Activated naive CD8-positive, alpha-beta T cell treated with anti-CD3 and anti-CD28 coated beads for 36 hours (primary cell): Measurements from ENCODE around the gene SLC37A3. TPM values are rescaled to one million over a fixed set of nuclear protein-coding genes. Genes with fewer than 3 reads are reported as not detected.
A peak's percentile ranks its signal among the peaks of the same experiment; 100 is the strongest.
"Not testable (repeated sequence)": the region's sequence is repeated elsewhere in the genome, so short reads cannot be mapped to it uniquely, and the experiment has no call there.

Experiments used
- DNase-seq: peaks from one replicate; pipeline ENCODE4 v3.0.0; 2021
- H3K27ac Mint-ChIP-seq: one replicate; pipeline ENCODE4 v1.8.0; 2022; ENCODE audit warnings: mild to moderate bottlenecking, moderate library complexity, mixed read lengths
- H3K27me3 Mint-ChIP-seq: one replicate; pipeline ENCODE4 v1.8.0; 2022; ENCODE audit warnings: mild to moderate bottlenecking, mixed read lengths
- H3K36me3 Mint-ChIP-seq: one replicate; pipeline ENCODE4 v1.8.0; 2021; ENCODE audit warnings: mild to moderate bottlenecking, mixed read lengths
- H3K4me1 Mint-ChIP-seq: one replicate; pipeline ENCODE4 v1.8.0; 2021; ENCODE audit warnings: mixed read lengths
- H3K4me3 Mint-ChIP-seq: one replicate; pipeline ENCODE4 v1.8.0; 2022; ENCODE audit warnings: mild to moderate bottlenecking, moderate library complexity, mixed read lengths
- H3K9me3 Mint-ChIP-seq: one replicate; pipeline ENCODE4 v1.8.0; 2022; ENCODE audit warnings: mixed read lengths
- total RNA-seq, 2 experiments: library from RNA; stranded (reverse); gene quantifications; one replicate each; pipeline ENCODE4 v1.2.3, GENCODE V29; 2021

Gene SLC37A3
- total RNA-seq, 2 experiments from 2014 or later: 26.2 to 27.2 TPM

- Mint-ChIP-seq H3K9me3 (peaks cover 2% of the 10 kb centered on the region), H3K4me3 (no peak overlapping the region), H3K27me3 (no peaks in the 10 kb centered on the region), H3K4me1 (peaks cover 24% of the 10 kb centered on the region), H3K27ac (no peak overlapping the region), H3K36me3 (peaks cover 5% of the 10 kb centered on the region)
- DNase-seq: no peak
Measured at GRCh38 chr7:140317597-140317996, 80.7 kb downstream of the SLC37A3 start.

- H3K36me3 Mint-ChIP-seq: peaks cover 12% of the 10 kb centered on the region
- peaks cover 10% of the 10 kb centered on the region for H3K9me3 Mint-ChIP-seq
- no peaks in the 10 kb centered on the region for H3K27me3 Mint-ChIP-seq
- no peak overlapping the region for H3K4me3 Mint-ChIP-seq
- H3K27ac Mint-ChIP-seq: peak overlapping the region; percentile 47
- peaks cover 24% of the 10 kb centered on the region for H3K4me1 Mint-ChIP-seq
- DNase-seq: peak; percentile 19
Measured at GRCh38 chr7:140316165-140316661, 82.1 kb downstream of the SLC37A3 start.

GRCh38 chr7:140315498-140316164 lies 82.7 kb downstream of the SLC37A3 start:
- H3K27me3 Mint-ChIP-seq: no peaks in the 10 kb centered on the region

GRCh38 chr7:140314573-140315480 lies 83.5 kb downstream of the SLC37A3 start:
- Mint-ChIP-seq H3K36me3 (peaks cover 12% of the 10 kb centered on the region), H3K4me1 (peaks cover 22% of the 10 kb centered on the region), H3K9me3 (peaks cover 10% of the 10 kb centered on the region), H3K27me3 (no peaks in the 10 kb centered on the region), H3K27ac (no peak overlapping the region), H3K4me3 (no peak overlapping the region)
- no peak for DNase-seq

More at GRCh38 chr7:140315498-140316164, 82.7 kb downstream of the SLC37A3 start:
- no peak for DNase-seq
- Mint-ChIP-seq H3K9me3 (peaks cover 10% of the 10 kb centered on the region), H3K27ac (no peak overlapping the region), H3K4me1 (peaks cover 24% of the 10 kb centered on the region), H3K4me3 (no peak overlapping the region), H3K36me3 (peaks cover 12% of the 10 kb centered on the region)

GRCh38 chr7:140312141-140312846 lies 86.0 kb downstream of the SLC37A3 start:
- no peaks in the 10 kb centered on the region for H3K27me3 Mint-ChIP-seq
- H3K4me3 Mint-ChIP-seq: no peak overlapping the region
- H3K36me3 Mint-ChIP-seq: peaks cover 12% of the 10 kb centered on the region
- H3K9me3 Mint-ChIP-seq: peaks cover 10% of the 10 kb centered on the region
- DNase-seq: no peak
- peaks cover 12% of the 10 kb centered on the region for H3K4me1 Mint-ChIP-seq
- peak overlapping the region; percentile 3 for H3K27ac Mint-ChIP-seq

- H3K27me3 Mint-ChIP-seq, H3K4me3 Mint-ChIP-seq, DNase-seq, H3K4me1 Mint-ChIP-seq, H3K36me3 Mint-ChIP-seq, H3K27ac Mint-ChIP-seq, H3K9me3 Mint-ChIP-seq: not testable (repeated sequence)
Measured at GRCh38 chr7:140311128-140311527, 87.2 kb downstream of the SLC37A3 start.

GRCh38 chr7:140310337-140311002 lies 87.9 kb downstream of the SLC37A3 start:
- peaks cover 9% of the 10 kb centered on the region for H3K36me3 Mint-ChIP-seq
- no peak overlapping the region for H3K4me3 Mint-ChIP-seq
- peaks cover 10% of the 10 kb centered on the region for H3K9me3 Mint-ChIP-seq
- H3K27ac Mint-ChIP-seq: no peak overlapping the region
- no peaks in the 10 kb centered on the region for H3K4me1 Mint-ChIP-seq
- H3K27me3 Mint-ChIP-seq: no peaks in the 10 kb centered on the region
- no peak for DNase-seq

GRCh38 chr7:140308060-140308459 lies 90.3 kb downstream of the SLC37A3 start:
- Mint-ChIP-seq H3K27ac (no peak overlapping the region), H3K4me1 (peaks cover 8% of the 10 kb centered on the region)

GRCh38 chr7:140304191-140304799 lies 94.0 kb downstream of the SLC37A3 start:
- Mint-ChIP-seq H3K9me3 (no peaks in the 10 kb centered on the region), H3K4me3 (no peak overlapping the region), H3K36me3 (no peaks in the 10 kb centered on the region), H3K27me3 (no peaks in the 10 kb centered on the region), H3K4me1 (peaks cover 8% of the 10 kb centered on the region), H3K27ac (peak overlapping the region; percentile 82)
- peak; percentile 8 for DNase-seq

More at GRCh38 chr7:140308060-140308459, 90.3 kb downstream of the SLC37A3 start:
- peaks cover 10% of the 10 kb centered on the region for H3K9me3 Mint-ChIP-seq
- H3K4me3 Mint-ChIP-seq: no peak overlapping the region
- no peaks in the 10 kb centered on the region for H3K27me3 Mint-ChIP-seq
- no peak for DNase-seq
- H3K36me3 Mint-ChIP-seq: peaks cover 9% of the 10 kb centered on the region

- H3K27ac Mint-ChIP-seq: no peak overlapping the region
- H3K4me1 Mint-ChIP-seq: peaks cover 8% of the 10 kb centered on the region
Measured at GRCh38 chr7:140300243-140301136, 97.8 kb downstream of the SLC37A3 start.

GRCh38 chr7:140298213-140298612 lies 100.1 kb downstream of the SLC37A3 start:
- Mint-ChIP-seq H3K27ac (no peak overlapping the region), H3K36me3 (no peaks in the 10 kb centered on the region), H3K9me3 (no peaks in the 10 kb centered on the region), H3K4me1 (no peaks in the 10 kb centered on the region), H3K27me3 (no peaks in the 10 kb centered on the region), H3K4me3 (no peak overlapping the region)
- DNase-seq: no peak

More at GRCh38 chr7:140300243-140301136, 97.8 kb downstream of the SLC37A3 start:
- no peak overlapping the region for H3K4me3 Mint-ChIP-seq
- no peaks in the 10 kb centered on the region for H3K9me3 Mint-ChIP-seq
- no peak for DNase-seq
- no peaks in the 10 kb centered on the region for H3K27me3 Mint-ChIP-seq
- H3K36me3 Mint-ChIP-seq: no peaks in the 10 kb centered on the region

GRCh38 chr7:140297192-140297591 lies 101.1 kb downstream of the SLC37A3 start:
- no peak for DNase-seq
- H3K27ac Mint-ChIP-seq: no peak overlapping the region
- no peaks in the 10 kb centered on the region for H3K27me3 Mint-ChIP-seq
- no peaks in the 10 kb centered on the region for H3K9me3 Mint-ChIP-seq
- H3K4me1 Mint-ChIP-seq: no peaks in the 10 kb centered on the region
- H3K4me3 Mint-ChIP-seq: no peak overlapping the region
- no peaks in the 10 kb centered on the region for H3K36me3 Mint-ChIP-seq

- Mint-ChIP-seq H3K4me1 (no peaks in the 10 kb centered on the region), H3K27ac (no peak overlapping the region), H3K4me3 (no peak overlapping the region), H3K27me3 (no peaks in the 10 kb centered on the region), H3K9me3 (no peaks in the 10 kb centered on the region), H3K36me3 (no peaks in the 10 kb centered on the region)
- DNase-seq: no peak
Measured at GRCh38 chr7:140295224-140295738, 103.0 kb downstream of the SLC37A3 start.
